GM23338 (cell line): ENCODE data around the gene NEMF. TPM values are rescaled to one million over a fixed set of nuclear protein-coding genes. Genes with fewer than 3 reads are reported as not detected.
A peak's percentile ranks its signal among the peaks of the same experiment; 100 is the strongest.

Experiments used
- ATAC-seq: fragments of 200-7000 bp; cut with Tn5 transposase; 3 replicates; pipeline ENCODE4 v1.9.1; 2020
- DNase-seq: peaks from one replicate; pipeline ENCODE4 v3.0.0-alpha.2; 2015; ENCODE audit warnings: low spot score
- H2AFZ ChIP-seq: fragments of 200-600 bp; sonication (generic); 2 replicates; pipeline ENCODE4 v1.8.0; 2016; ENCODE audit warnings: antibody characterized with exemption, mild to moderate bottlenecking, moderate library complexity
- H3F3A ChIP-seq: fragments of 200-600 bp; sonication (generic); replicated peaks from 2 replicates; pipeline ENCODE4 v1.8.0; 2017; ENCODE audit warnings: antibody characterized with exemption, mixed run types, low read depth
- H3K27ac ChIP-seq: fragments of 200-600 bp; sonication (generic); 2 replicates; pipeline ENCODE4 v1.6.1; 2016; ENCODE audit warnings: low read depth
- H3K27me3 ChIP-seq: fragments of 200-600 bp; sonication (generic); 2 replicates; pipeline ENCODE4 v1.8.0; 2016; ENCODE audit warnings: mild to moderate bottlenecking, mixed run types, moderate library complexity; ENCODE audit not compliant: insufficient read depth
- H3K36me3 ChIP-seq: fragments of 200-600 bp; sonication (generic); 2 replicates; pipeline ENCODE4 v1.8.0; 2016; ENCODE audit warnings: mild to moderate bottlenecking; ENCODE audit not compliant: insufficient read depth
- H3K4me1 ChIP-seq: fragments of 200-600 bp; sonication (generic); 2 replicates; pipeline ENCODE4 v1.8.0; 2016; ENCODE audit warnings: mild to moderate bottlenecking, moderate library complexity; ENCODE audit not compliant: insufficient read depth
- H3K4me2 ChIP-seq: fragments of 200-600 bp; sonication (generic); 2 replicates; pipeline ENCODE4 v1.7.1; 2017; ENCODE audit warnings: mixed run types
- H3K4me3 ChIP-seq: fragments of 200-600 bp; sonication (generic); 2 replicates; pipeline ENCODE4 v1.6.1; 2016; ENCODE audit warnings: mixed run types
- H3K79me2 ChIP-seq: fragments of 200-600 bp; sonication (generic); replicated peaks from 2 replicates; pipeline ENCODE4 v1.8.0; 2017; ENCODE audit warnings: mild to moderate bottlenecking; ENCODE audit not compliant: insufficient read depth
- H3K9me2 ChIP-seq: fragments of 200-600 bp; sonication (generic); 2 replicates; pipeline ENCODE4 v1.8.0; 2017; ENCODE audit not compliant: insufficient read depth
- H4K20me1 ChIP-seq: fragments of 200-600 bp; sonication (generic); replicated peaks from 2 replicates; pipeline ENCODE4 v1.8.0; 2017; ENCODE audit warnings: mild to moderate bottlenecking; ENCODE audit not compliant: insufficient read depth
- H3K27ac Mint-ChIP-seq: 2 replicates; pipeline ENCODE4 v1.8.0; 2020; ENCODE audit warnings: inconsistent platforms, mild to moderate bottlenecking, moderate library complexity, mixed read lengths
- H3K27me3 Mint-ChIP-seq: 3 replicates; pipeline ENCODE4 v1.8.0; 2022; ENCODE audit warnings: low read depth, mild to moderate bottlenecking, moderate library complexity, mixed read lengths, inconsistent platforms; ENCODE audit not compliant: insufficient read depth, poor library complexity
- H3K36me3 Mint-ChIP-seq: 3 replicates; pipeline ENCODE4 v1.8.0; 2021; ENCODE audit warnings: low read depth, mild to moderate bottlenecking, inconsistent platforms, moderate library complexity, mixed read lengths
- H3K4me1 Mint-ChIP-seq: 3 replicates; pipeline ENCODE4 v1.8.0; 2020; ENCODE audit warnings: mild to moderate bottlenecking, inconsistent platforms, mixed read lengths
- H3K4me3 Mint-ChIP-seq: 3 replicates; pipeline ENCODE4 v1.8.0; 2021; ENCODE audit warnings: moderate library complexity, mild to moderate bottlenecking, inconsistent platforms, mixed read lengths
- H3K9me3 Mint-ChIP-seq: 3 replicates; pipeline ENCODE4 v1.8.0; 2020; ENCODE audit warnings: moderate library complexity, mild to moderate bottlenecking, inconsistent platforms, mixed read lengths
- EZH2 ChIP-seq: fragments of 200-600 bp; sonication (generic); IDR thresholded peaks from one replicate; pipeline ENCODE4 v1.8.0; 2017; ENCODE audit warnings: antibody characterized with exemption, mild to moderate bottlenecking, low read depth; ENCODE audit not compliant: unreplicated experiment
- EZH2phosphoT487 ChIP-seq: fragments of 200-600 bp; sonication (generic); IDR thresholded peaks from one replicate; pipeline ENCODE4 v1.8.1; 2018; ENCODE audit warnings: antibody characterized with exemption; ENCODE audit not compliant: unreplicated experiment
- JUNB ChIP-seq: IDR thresholded peaks from one replicate; pipeline ENCODE4 v1.6.1; 2016; ENCODE audit warnings: antibody characterized with exemption; ENCODE audit not compliant: unreplicated experiment
- NANOG ChIP-seq: IDR thresholded peaks from 2 replicates; pipeline ENCODE4 v1.6.1; 2016; ENCODE audit warnings: antibody characterized with exemption, borderline replicate concordance
- POLR2AphosphoS5 ChIP-seq: IDR thresholded peaks from 2 replicates; pipeline ENCODE4 v1.6.1; 2016; ENCODE audit warnings: antibody characterized with exemption, low read depth
- STAT1 ChIP-seq: IDR thresholded peaks from one replicate; pipeline ENCODE4 v1.6.1; 2016; ENCODE audit warnings: antibody characterized with exemption; ENCODE audit not compliant: unreplicated experiment
- ZNF114 ChIP-seq: fragments of 250-450 bp; sonication (Bioruptor Pico); IDR thresholded peaks from 2 replicates; pipeline ENCODE4 v1.5.0; 2020; ENCODE audit warnings: mild to moderate bottlenecking, moderate library complexity
- long read RNA-seq: library from polyadenylated mRNA; unstranded; transcript quantifications from one replicate; pipeline ENCODE4 v2.0.0, GENCODE V29; 2020; ENCODE audit not compliant: unreplicated experiment
- polyA plus RNA-seq: library from polyadenylated mRNA; unstranded; fragments of >200 nt; fragmentation: Nextera tagmentation; extraction: Ambion mirVana; gene quantifications from 2 replicates; pipeline ENCODE4 v1.2.1, GENCODE V29; 2016
- total RNA-seq: library from RNA; depleted of rRNA; stranded (reverse); fragments of >200 nt; shearing (Covaris generic); gene quantifications from 2 replicates; pipeline ENCODE4 v1.2.3, GENCODE V29; 2014; rRNA removed
- TF ChIP-seq, protein P1 (sequence below): IDR thresholded peaks from one replicate; pipeline ENCODE4 v1.6.1; 2018; ENCODE audit warnings: antibody characterized with exemption; ENCODE audit not compliant: unreplicated experiment
- TF ChIP-seq, protein P2 (sequence below): fragments of 250-450 bp; sonication (Bioruptor Pico); IDR thresholded peaks from 2 replicates; pipeline ENCODE4 v1.5.0; 2020; ENCODE audit warnings: mild to moderate bottlenecking, moderate library complexity

The NEMF gene, protein sequence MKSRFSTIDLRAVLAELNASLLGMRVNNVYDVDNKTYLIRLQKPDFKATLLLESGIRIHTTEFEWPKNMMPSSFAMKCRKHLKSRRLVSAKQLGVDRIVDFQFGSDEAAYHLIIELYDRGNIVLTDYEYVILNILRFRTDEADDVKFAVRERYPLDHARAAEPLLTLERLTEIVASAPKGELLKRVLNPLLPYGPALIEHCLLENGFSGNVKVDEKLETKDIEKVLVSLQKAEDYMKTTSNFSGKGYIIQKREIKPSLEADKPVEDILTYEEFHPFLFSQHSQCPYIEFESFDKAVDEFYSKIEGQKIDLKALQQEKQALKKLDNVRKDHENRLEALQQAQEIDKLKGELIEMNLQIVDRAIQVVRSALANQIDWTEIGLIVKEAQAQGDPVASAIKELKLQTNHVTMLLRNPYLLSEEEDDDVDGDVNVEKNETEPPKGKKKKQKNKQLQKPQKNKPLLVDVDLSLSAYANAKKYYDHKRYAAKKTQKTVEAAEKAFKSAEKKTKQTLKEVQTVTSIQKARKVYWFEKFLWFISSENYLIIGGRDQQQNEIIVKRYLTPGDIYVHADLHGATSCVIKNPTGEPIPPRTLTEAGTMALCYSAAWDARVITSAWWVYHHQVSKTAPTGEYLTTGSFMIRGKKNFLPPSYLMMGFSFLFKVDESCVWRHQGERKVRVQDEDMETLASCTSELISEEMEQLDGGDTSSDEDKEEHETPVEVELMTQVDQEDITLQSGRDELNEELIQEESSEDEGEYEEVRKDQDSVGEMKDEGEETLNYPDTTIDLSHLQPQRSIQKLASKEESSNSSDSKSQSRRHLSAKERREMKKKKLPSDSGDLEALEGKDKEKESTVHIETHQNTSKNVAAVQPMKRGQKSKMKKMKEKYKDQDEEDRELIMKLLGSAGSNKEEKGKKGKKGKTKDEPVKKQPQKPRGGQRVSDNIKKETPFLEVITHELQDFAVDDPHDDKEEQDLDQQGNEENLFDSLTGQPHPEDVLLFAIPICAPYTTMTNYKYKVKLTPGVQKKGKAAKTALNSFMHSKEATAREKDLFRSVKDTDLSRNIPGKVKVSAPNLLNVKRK
- total RNA-seq (54.7 and 58.4 TPM in 2 replicates), polyA plus RNA-seq (73.8 and 88.1 TPM in 2 replicates)
- long read RNA-seq, partial matches to known transcripts, result 23 of 29 reads
- long read RNA-seq, other reads (novel, unspliced or antisense), result 5 of 29 reads

DNA sequence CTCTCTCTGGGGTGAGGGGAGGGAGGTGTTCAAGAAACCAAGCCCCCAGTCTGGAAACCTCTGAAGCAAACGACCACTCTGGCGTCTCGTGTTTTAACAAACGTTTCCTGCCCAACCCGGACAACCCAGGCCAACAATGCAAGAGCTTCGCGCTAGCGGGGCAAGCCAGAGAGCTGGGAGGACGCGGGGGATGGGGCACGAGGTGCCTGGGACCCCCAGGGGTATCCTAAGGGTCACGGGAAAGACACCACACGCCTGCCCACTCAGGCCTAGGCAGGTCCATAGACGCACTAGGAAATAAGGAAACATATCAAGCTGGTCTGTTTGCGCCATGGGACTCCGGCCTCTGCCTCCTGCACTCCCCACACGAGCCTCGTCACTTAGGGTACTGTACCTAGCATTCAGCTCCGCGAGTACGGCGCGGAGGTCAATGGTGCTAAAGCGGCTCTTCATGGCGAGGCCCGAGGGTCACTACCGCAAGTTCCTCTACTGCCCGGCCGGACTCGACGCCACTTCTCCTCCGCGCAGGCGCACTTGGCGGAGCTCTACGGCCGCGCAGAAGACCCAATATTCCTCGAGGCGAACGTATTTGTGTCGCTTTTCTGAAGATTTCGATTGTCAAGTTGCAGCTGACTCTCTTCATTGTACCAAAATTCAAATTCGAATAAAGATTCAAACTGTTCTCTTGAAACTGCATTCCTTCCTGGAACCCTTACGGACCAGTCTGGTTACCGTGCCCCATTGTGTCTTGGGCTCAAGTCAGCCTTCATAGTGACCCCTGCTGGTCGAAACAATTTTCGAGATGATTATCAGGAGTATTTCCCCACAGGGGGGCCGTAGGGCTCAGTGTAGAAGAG lies at the start of gene NEMF:
NEMF (minus strand) TSS at position 488 of the 857 bp plus-strand sequence; CDS start at position 453, 35 bp downstream.
- Mint-ChIP-seq H3K27ac (peak within 1 kb of the TSS; percentile 98), H3K9me3 (no peaks in the 10 kb centered on the region)
- TF ChIP-seq ZNF114 (peak; percentile 58; the same call in 1 of the 2 replicates), EZH2 (no peak), POLR2AphosphoS5 (peak; percentile 91), EZH2phosphoT487 (no peak), NANOG (peak; percentile 5; the same call in 1 of the 2 replicates), STAT1 (no peak), JUNB (no peak)
- TF ChIP-seq, protein P1, sequence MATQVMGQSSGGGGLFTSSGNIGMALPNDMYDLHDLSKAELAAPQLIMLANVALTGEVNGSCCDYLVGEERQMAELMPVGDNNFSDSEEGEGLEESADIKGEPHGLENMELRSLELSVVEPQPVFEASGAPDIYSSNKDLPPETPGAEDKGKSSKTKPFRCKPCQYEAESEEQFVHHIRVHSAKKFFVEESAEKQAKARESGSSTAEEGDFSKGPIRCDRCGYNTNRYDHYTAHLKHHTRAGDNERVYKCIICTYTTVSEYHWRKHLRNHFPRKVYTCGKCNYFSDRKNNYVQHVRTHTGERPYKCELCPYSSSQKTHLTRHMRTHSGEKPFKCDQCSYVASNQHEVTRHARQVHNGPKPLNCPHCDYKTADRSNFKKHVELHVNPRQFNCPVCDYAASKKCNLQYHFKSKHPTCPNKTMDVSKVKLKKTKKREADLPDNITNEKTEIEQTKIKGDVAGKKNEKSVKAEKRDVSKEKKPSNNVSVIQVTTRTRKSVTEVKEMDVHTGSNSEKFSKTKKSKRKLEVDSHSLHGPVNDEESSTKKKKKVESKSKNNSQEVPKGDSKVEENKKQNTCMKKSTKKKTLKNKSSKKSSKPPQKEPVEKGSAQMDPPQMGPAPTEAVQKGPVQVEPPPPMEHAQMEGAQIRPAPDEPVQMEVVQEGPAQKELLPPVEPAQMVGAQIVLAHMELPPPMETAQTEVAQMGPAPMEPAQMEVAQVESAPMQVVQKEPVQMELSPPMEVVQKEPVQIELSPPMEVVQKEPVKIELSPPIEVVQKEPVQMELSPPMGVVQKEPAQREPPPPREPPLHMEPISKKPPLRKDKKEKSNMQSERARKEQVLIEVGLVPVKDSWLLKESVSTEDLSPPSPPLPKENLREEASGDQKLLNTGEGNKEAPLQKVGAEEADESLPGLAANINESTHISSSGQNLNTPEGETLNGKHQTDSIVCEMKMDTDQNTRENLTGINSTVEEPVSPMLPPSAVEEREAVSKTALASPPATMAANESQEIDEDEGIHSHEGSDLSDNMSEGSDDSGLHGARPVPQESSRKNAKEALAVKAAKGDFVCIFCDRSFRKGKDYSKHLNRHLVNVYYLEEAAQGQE, result no peak
- TF ChIP-seq, protein P2, sequence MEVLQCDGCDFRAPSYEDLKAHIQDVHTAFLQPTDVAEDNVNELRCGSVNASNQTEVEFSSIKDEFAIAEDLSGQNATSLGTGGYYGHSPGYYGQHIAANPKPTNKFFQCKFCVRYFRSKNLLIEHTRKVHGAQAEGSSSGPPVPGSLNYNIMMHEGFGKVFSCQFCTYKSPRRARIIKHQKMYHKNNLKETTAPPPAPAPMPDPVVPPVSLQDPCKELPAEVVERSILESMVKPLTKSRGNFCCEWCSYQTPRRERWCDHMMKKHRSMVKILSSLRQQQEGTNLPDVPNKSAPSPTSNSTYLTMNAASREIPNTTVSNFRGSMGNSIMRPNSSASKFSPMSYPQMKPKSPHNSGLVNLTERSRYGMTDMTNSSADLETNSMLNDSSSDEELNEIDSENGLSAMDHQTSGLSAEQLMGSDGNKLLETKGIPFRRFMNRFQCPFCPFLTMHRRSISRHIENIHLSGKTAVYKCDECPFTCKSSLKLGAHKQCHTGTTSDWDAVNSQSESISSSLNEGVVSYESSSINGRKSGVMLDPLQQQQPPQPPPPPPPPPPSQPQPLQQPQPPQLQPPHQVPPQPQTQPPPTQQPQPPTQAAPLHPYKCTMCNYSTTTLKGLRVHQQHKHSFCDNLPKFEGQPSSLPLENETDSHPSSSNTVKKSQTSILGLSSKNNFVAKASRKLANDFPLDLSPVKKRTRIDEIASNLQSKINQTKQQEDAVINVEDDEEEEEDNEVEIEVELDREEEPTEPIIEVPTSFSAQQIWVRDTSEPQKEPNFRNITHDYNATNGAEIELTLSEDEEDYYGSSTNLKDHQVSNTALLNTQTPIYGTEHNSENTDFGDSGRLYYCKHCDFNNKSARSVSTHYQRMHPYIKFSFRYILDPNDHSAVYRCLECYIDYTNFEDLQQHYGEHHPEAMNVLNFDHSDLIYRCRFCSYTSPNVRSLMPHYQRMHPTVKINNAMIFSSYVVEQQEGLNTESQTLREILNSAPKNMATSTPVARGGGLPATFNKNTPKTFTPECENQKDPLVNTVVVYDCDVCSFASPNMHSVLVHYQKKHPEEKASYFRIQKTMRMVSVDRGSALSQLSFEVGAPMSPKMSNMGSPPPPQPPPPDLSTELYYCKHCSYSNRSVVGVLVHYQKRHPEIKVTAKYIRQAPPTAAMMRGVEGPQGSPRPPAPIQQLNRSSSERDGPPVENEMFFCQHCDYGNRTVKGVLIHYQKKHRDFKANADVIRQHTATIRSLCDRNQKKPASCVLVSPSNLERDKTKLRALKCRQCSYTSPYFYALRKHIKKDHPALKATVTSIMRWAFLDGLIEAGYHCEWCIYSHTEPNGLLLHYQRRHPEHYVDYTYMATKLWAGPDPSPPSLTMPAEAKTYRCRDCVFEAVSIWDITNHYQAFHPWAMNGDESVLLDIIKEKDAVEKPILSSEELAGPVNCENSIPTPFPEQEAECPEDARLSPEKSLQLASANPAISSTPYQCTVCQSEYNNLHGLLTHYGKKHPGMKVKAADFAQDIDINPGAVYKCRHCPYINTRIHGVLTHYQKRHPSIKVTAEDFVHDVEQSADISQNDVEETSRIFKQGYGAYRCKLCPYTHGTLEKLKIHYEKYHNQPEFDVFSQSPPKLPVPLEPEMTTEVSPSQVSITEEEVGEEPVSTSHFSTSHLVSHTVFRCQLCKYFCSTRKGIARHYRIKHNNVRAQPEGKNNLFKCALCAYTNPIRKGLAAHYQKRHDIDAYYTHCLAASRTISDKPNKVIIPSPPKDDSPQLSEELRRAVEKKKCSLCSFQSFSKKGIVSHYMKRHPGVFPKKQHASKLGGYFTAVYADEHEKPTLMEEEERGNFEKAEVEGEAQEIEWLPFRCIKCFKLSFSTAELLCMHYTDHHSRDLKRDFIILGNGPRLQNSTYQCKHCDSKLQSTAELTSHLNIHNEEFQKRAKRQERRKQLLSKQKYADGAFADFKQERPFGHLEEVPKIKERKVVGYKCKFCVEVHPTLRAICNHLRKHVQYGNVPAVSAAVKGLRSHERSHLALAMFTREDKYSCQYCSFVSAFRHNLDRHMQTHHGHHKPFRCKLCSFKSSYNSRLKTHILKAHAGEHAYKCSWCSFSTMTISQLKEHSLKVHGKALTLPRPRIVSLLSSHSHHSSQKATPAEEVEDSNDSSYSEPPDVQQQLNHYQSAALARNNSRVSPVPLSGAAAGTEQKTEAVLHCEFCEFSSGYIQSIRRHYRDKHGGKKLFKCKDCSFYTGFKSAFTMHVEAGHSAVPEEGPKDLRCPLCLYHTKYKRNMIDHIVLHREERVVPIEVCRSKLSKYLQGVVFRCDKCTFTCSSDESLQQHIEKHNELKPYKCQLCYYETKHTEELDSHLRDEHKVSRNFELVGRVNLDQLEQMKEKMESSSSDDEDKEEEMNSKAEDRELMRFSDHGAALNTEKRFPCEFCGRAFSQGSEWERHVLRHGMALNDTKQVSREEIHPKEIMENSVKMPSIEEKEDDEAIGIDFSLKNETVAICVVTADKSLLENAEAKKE (CRISPR knock-in tag), result no peak

More for the DNA sequence above, at the start of gene NEMF:
- Histone ChIP-seq H3K36me3 (peaks cover 14% of the 10 kb centered on the region; the same call in 1 of the 2 replicates), H3K27ac (peak within 1 kb of the TSS; percentile 16; the same call in 1 of the 2 replicates), H2AFZ (peak within 1 kb of the TSS; percentile 7; the same call in 1 of the 2 replicates), H3K4me2 (peak within 1 kb of the TSS; percentile 76), H3K27me3 (no peaks in the 10 kb centered on the region), H3K4me1 (no peaks in the 10 kb centered on the region), H3K4me3 (peak within 1 kb of the TSS; percentile 72), H3F3A (no peaks in the 10 kb centered on the region), H4K20me1 (no peaks in the 10 kb centered on the region), H3K9me2 (no peaks in the 10 kb centered on the region), H3K79me2 (peaks cover 34% of the 10 kb centered on the region)
- peak; percentile 86 for ATAC-seq
- Mint-ChIP-seq H3K27me3 (peaks cover 11% of the 10 kb centered on the region), H3K4me1 (peaks cover 5% of the 10 kb centered on the region), H3K36me3 (peaks cover 32% of the 10 kb centered on the region), H3K4me3 (peak within 1 kb of the TSS; percentile 99)
- peak; percentile 97 for DNase-seq
